Ishikawa (cell line): ENCODE data around the gene SLC18B1.

Experiments used
- CEBPB ChIP-seq: IDR thresholded peaks from 2 replicates; pipeline ENCODE4 v1.6.1; 2012
- CREB1 ChIP-seq: IDR thresholded peaks from 2 replicates; pipeline ENCODE4 v1.6.1; 2012; ENCODE audit warnings: low read depth
- EGR1 ChIP-seq: IDR thresholded peaks from 2 replicates; pipeline ENCODE4 v1.6.1; 2012
- EP300 ChIP-seq: IDR thresholded peaks from 2 replicates; pipeline ENCODE4 v1.6.1; 2012; ENCODE audit warnings: borderline replicate concordance
- FOXM1 ChIP-seq: IDR thresholded peaks from 2 replicates; pipeline ENCODE4 v1.6.1; 2012; ENCODE audit warnings: low read depth, borderline replicate concordance
- NFIC ChIP-seq: IDR thresholded peaks from 2 replicates; pipeline ENCODE4 v1.6.1; 2012
- RAD21 ChIP-seq: IDR thresholded peaks from 2 replicates; pipeline ENCODE4 v1.6.1; 2012; ENCODE audit warnings: low read depth
- REST ChIP-seq: IDR thresholded peaks from 2 replicates; pipeline ENCODE4 v1.6.1; 2012; ENCODE audit warnings: low read depth, mild to moderate bottlenecking
- TAF1 ChIP-seq: IDR thresholded peaks from 2 replicates; pipeline ENCODE4 v1.6.1; 2012; ENCODE audit warnings: low read depth, mild to moderate bottlenecking
- TCF12 ChIP-seq: IDR thresholded peaks from 2 replicates; pipeline ENCODE4 v1.6.1; 2012; ENCODE audit warnings: low read depth
- TEAD4 ChIP-seq: IDR thresholded peaks from 2 replicates; pipeline ENCODE4 v1.6.1; 2012
- USF1 ChIP-seq: IDR thresholded peaks from 2 replicates; pipeline ENCODE4 v1.6.1; 2012
- YY1 ChIP-seq: IDR thresholded peaks from 2 replicates; pipeline ENCODE4 v1.6.1; 2012; ENCODE audit warnings: low read depth
- ZBTB7A ChIP-seq: IDR thresholded peaks from 2 replicates; pipeline ENCODE4 v1.6.1; 2012; ENCODE audit warnings: low read depth
- TF ChIP-seq, protein P1 (sequence below): IDR thresholded peaks from 2 replicates; pipeline ENCODE4 v1.6.1; 2012

Gene SLC18B1

GRCh38 chr6:132730560-132730959, 67.9 kb downstream of the SLC18B1 start:
- no peak for TF ChIP-seq RAD21
- TF ChIP-seq CEBPB, result no peak
- no peak for TF ChIP-seq NFIC
- no peak for TF ChIP-seq FOXM1
- TF ChIP-seq TEAD4, result no peak
- no peak for TF ChIP-seq CREB1
- no peak for TF ChIP-seq TAF1
- TF ChIP-seq YY1, result no peak
- no peak for TF ChIP-seq USF1
- TF ChIP-seq REST, result no peak
- TF ChIP-seq TCF12, result no peak

DNA sequence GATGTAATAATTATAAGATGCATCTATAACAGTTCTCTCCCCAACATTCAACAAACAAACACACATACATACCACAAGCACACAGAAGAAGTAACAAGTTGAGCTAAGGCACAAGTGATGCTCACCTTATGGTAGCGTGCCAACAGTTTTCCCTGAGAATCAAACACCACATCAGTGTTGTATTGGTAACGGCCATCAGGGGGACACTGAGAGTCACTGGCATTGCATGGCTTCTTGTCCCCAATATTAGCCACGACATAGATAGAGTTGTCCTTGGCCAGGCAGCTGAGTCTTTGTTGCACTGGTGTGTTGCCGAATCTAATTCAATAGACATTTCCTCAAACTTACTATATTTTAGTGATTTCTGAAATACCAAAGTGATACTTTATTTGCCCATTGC, 69.8 kb downstream of the SLC18B1 start:
- TF ChIP-seq USF1, result no peak
- TF ChIP-seq CEBPB, result no peak
- no peak for TF ChIP-seq YY1
- TF ChIP-seq, protein P1, sequence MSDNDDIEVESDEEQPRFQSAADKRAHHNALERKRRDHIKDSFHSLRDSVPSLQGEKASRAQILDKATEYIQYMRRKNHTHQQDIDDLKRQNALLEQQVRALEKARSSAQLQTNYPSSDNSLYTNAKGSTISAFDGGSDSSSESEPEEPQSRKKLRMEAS, result no peak

GRCh38 chr6:132726608-132726975, 71.8 kb downstream of the SLC18B1 start:
- TF ChIP-seq TAF1, result no peak
- no peak for TF ChIP-seq REST
- TF ChIP-seq EP300, result no peak
- TF ChIP-seq CREB1, result no peak
- no peak for TF ChIP-seq USF1
- no peak for TF ChIP-seq NFIC
- no peak for TF ChIP-seq FOXM1
- TF ChIP-seq TCF12, result no peak
- TF ChIP-seq CEBPB, result no peak
- no peak for TF ChIP-seq RAD21
- no peak for TF ChIP-seq YY1
- TF ChIP-seq EGR1, result no peak
- TF ChIP-seq, protein P1, result no peak
- no peak for TF ChIP-seq TEAD4
- no peak for TF ChIP-seq ZBTB7A

DNA sequence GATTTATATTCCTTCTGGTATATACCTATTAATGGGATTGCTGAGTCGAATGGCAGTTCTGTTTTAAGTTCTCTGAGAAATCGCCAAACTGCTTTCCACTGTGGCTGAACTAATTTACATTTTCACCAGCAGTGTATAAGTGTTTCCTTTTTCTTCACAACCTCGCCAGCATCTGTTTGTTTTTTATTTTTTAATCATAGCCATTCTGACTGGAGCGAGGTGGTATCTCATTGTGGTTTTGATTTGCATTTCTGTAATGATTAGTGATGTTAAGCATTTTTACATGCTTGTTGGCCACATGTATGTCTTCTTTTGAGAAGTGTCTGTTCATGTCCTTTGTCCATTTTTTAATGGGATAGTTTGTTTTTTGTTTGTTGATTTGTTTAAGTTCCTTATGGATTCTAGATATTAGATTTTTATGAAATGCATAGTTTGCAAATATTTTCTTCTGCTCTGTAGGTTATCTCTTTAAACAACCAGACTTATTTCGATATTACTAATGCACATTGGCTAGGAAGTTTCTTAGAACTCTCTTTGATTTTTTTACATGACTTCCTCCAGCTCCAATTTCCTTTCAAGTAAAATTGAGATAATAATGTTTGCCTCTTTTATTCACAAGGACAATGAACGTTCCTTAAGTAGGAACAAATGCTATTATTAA, 72.4 kb downstream of the SLC18B1 start:
- TF ChIP-seq FOXM1 (no peak), TAF1 (no peak), CREB1 (no peak), EP300 (no peak), CEBPB (no peak), TEAD4 (no peak), USF1 (no peak), EGR1 (no peak), REST (no peak), ZBTB7A (no peak)
